ENCODE data around the gene CAB39. TPM values are rescaled to one million over a fixed set of nuclear protein-coding genes. Genes with fewer than 3 reads are reported as not detected.

Gene CAB39
- total and polyA plus RNA-seq, 2 donors from 2014 or later, result 39.1 to 77.6 TPM

- no peak overlapping the region for H3K9ac ChIP-seq (ENCODE audit: low read length in 3 of 3)
- H3K36me3 ChIP-seq (ENCODE audit: control insufficient read depth in 2 of 3, insufficient read depth in 3 of 3, low read length in 3 of 3), result no peaks in the 10 kb centered on the region
- TF ChIP-seq CTCF (IDR thresholded peaks at IDR 0.05; ENCODE audit: borderline replicate concordance, extremely low read depth, insufficient read depth), result no peak
- intact Hi-C loops (cut with DNase I), result no loop called here
- H3K4me1 ChIP-seq (ENCODE audit: control insufficient read depth in 2 of 3, insufficient read depth in 2 of 3, low read depth in 1 of 3, low read length in 3 of 3), result peaks cover 0 to 4% (median 0%) of the 10 kb centered on the region in 3 donors
- no peak overlapping the region for H3K4me3 ChIP-seq (ENCODE audit: low read length in 3 of 3)
- H3K9me3 ChIP-seq (ENCODE audit: control insufficient read depth in 2 of 3, insufficient read depth in 1 of 3, low read length in 3 of 3), result no peaks in the 10 kb centered on the region
- no peaks in the 10 kb centered on the region for H3K27me3 ChIP-seq (ENCODE audit: control insufficient read depth, insufficient read depth, low read length)
- FAIRE-seq, result no peak
- H3K27ac ChIP-seq (ENCODE audit: low read depth in 2 of 2, low read length in 2 of 2), result no peak overlapping the region
- DNase-seq, result no peak
Measured at GRCh38 chr2:230767862-230768388, 55.3 kb downstream of the CAB39 start.

GRCh38 chr2:230770804-230771203 is 58.2 kb downstream of the CAB39 start:
- no peak overlapping the region for H3K27ac ChIP-seq (ENCODE audit: low read depth in 2 of 2, low read length in 2 of 2)
- H3K36me3 ChIP-seq (ENCODE audit: control insufficient read depth in 2 of 3, insufficient read depth in 3 of 3, low read length in 3 of 3), result no peaks in the 10 kb centered on the region
- H3K9me3 ChIP-seq (ENCODE audit: control insufficient read depth in 2 of 3, insufficient read depth in 1 of 3, low read length in 3 of 3), result no peaks in the 10 kb centered on the region
- DNase-seq (no peak), FAIRE-seq (no peak)
- no peak for TF ChIP-seq CTCF (IDR thresholded peaks at IDR 0.05; ENCODE audit: borderline replicate concordance, extremely low read depth, insufficient read depth)
- H3K4me1 ChIP-seq (ENCODE audit: control insufficient read depth in 2 of 3, insufficient read depth in 2 of 3, low read depth in 1 of 3, low read length in 3 of 3), result peaks cover 0 to 3% (median 0%) of the 10 kb centered on the region in 3 donors
- H3K9ac ChIP-seq (ENCODE audit: low read length in 3 of 3), result no peak overlapping the region
- H3K27me3 ChIP-seq (ENCODE audit: control insufficient read depth, insufficient read depth, low read length), result no peaks in the 10 kb centered on the region
- H3K4me3 ChIP-seq (ENCODE audit: low read length in 3 of 3), result no peak overlapping the region
- intact Hi-C loops (cut with DNase I), result no loop called here

- Histone ChIP-seq H3K27me3 (ENCODE audit: control insufficient read depth, insufficient read depth, low read length) (no peaks in the 10 kb centered on the region), H3K4me3 (ENCODE audit: low read length in 3 of 3) (no peak overlapping the region), H3K9me3 (ENCODE audit: control insufficient read depth in 2 of 3, insufficient read depth in 1 of 3, low read length in 3 of 3) (no peaks in the 10 kb centered on the region), H3K36me3 (ENCODE audit: control insufficient read depth in 2 of 3, insufficient read depth in 3 of 3, low read length in 3 of 3) (no peaks in the 10 kb centered on the region), H3K9ac (ENCODE audit: low read length in 3 of 3) (no peak overlapping the region), H3K27ac (ENCODE audit: low read depth in 2 of 2, low read length in 2 of 2) (no peak overlapping the region), H3K4me1 (ENCODE audit: control insufficient read depth in 2 of 3, insufficient read depth in 2 of 3, low read depth in 1 of 3, low read length in 3 of 3) (peaks cover 0 to 3% (median 0%) of the 10 kb centered on the region in 3 donors)
- intact Hi-C loops (cut with DNase I), result no loop called here
- FAIRE-seq (no peak), DNase-seq (no peak)
- no peak for TF ChIP-seq CTCF (IDR thresholded peaks at IDR 0.05; ENCODE audit: borderline replicate concordance, extremely low read depth, insufficient read depth)
Measured at GRCh38 chr2:230772156-230772555, 59.5 kb downstream of the CAB39 start.

Data from kidney (tissue), 14 donors.